Naive thymus-derived CD4-positive, alpha-beta T cell (primary cell): ENCODE results near the gene GPR27. TPM values are rescaled to one million over a fixed set of nuclear protein-coding genes. Genes with fewer than 3 reads are reported as not detected.

Experiments used
- ATAC-seq: fragments of 150-1000 bp; cut with Tn5 transposase; 2 replicates; pipeline ENCODE4 v1.10.0; 2021; ENCODE audit warnings: mild to moderate bottlenecking, moderate library complexity
- CTCF ChIA-PET: fragments of 350-600 bp; sonication (Branson Sonifier 250); formaldehyde crosslinking; loops from one replicate; lab custom pipeline; 2021; ENCODE audit warnings: antibody characterized with exemption; lab: Charles Lee
- POLR2A ChIA-PET: fragments of 350-600 bp; sonication (Branson Sonifier 250); formaldehyde crosslinking; loops from one replicate; lab custom pipeline; 2021; ENCODE audit warnings: antibody characterized with exemption, inconsistent platforms; lab: Charles Lee
- DNase-seq, 9 donors: peaks; one replicate each; pipeline versions ENCODE4 v3.0.0 to v3.0.0-alpha.2; 2020 to 2022; ENCODE audit warnings: mixed read lengths in 1 of 9
- H3K27ac ChIP-seq: one replicate; pipeline ENCODE4 v1.7.0; 2013; ENCODE audit warnings: mild to moderate bottlenecking, low read depth, low read length, moderate library complexity
- H3K27me3 ChIP-seq, 2 donors: one replicate each; pipeline ENCODE4 v1.7.0; 2013; ENCODE audit warnings: low read length in 2 of 2, mild to moderate bottlenecking in 2 of 2, moderate library complexity in 2 of 2; ENCODE audit not compliant: control insufficient read depth in 2 of 2, insufficient read depth in 2 of 2
- H3K36me3 ChIP-seq, 3 experiments: 1 replicate in 2 of 3; 2 replicates in 1 of 3; pipeline ENCODE4 v1.7.0; 2013; ENCODE audit warnings: low read length in 3 of 3, mild to moderate bottlenecking in 3 of 3, moderate library complexity in 1 of 3; ENCODE audit not compliant: insufficient read depth in 3 of 3, control insufficient read depth in 2 of 3
- H3K4me1 ChIP-seq, 2 donors: one replicate each; pipeline ENCODE4 v1.7.0; 2013; ENCODE audit warnings: low read length in 2 of 2, mild to moderate bottlenecking in 2 of 2, moderate library complexity in 1 of 2; ENCODE audit not compliant: control insufficient read depth in 2 of 2, insufficient read depth in 2 of 2
- H3K4me3 ChIP-seq: 2 replicates; pipeline ENCODE4 v1.7.0; 2013; ENCODE audit warnings: mild to moderate bottlenecking, low read length
- H3K9me3 ChIP-seq, 3 experiments: 1 replicate in 2 of 3; 2 replicates in 1 of 3; pipeline ENCODE4 v1.7.0; 2013; ENCODE audit warnings: low read length in 3 of 3; ENCODE audit not compliant: control insufficient read depth in 2 of 3
- H3K27ac Mint-ChIP-seq, 9 donors: one replicate each; pipeline ENCODE4 v1.8.0; 2020 to 2022; ENCODE audit warnings: mixed read lengths in 9 of 9, mild to moderate bottlenecking in 8 of 9, moderate library complexity in 5 of 9, inconsistent platforms in 2 of 9
- H3K27me3 Mint-ChIP-seq, 5 donors: one replicate each; pipeline ENCODE4 v1.8.0; 2021 to 2022; ENCODE audit warnings: mixed read lengths in 5 of 5, mild to moderate bottlenecking in 1 of 5
- H3K36me3 Mint-ChIP-seq, 5 donors: one replicate each; pipeline ENCODE4 v1.8.0; 2020 to 2022; ENCODE audit warnings: mixed read lengths in 5 of 5, mild to moderate bottlenecking in 3 of 5, inconsistent platforms in 1 of 5
- H3K4me1 Mint-ChIP-seq, 7 donors: one replicate each; pipeline ENCODE4 v1.8.0; 2020 to 2022; ENCODE audit warnings: mixed read lengths in 7 of 7, mild to moderate bottlenecking in 3 of 7, inconsistent platforms in 1 of 7
- H3K4me3 Mint-ChIP-seq, 10 donors: one replicate each; pipeline ENCODE4 v1.8.0; 2020 to 2022; ENCODE audit warnings: mild to moderate bottlenecking in 10 of 10, mixed read lengths in 10 of 10, moderate library complexity in 6 of 10, inconsistent platforms in 2 of 10
- H3K9me3 Mint-ChIP-seq, 11 donors: one replicate each; pipeline ENCODE4 v1.8.0; 2020 to 2022; ENCODE audit warnings: mixed read lengths in 11 of 11, mild to moderate bottlenecking in 4 of 11, inconsistent platforms in 1 of 11, moderate library complexity in 1 of 11
- intact Hi-C, 2 donors: fragments of 100-400 bp; cut with micrococcal nuclease; formaldehyde crosslinking; loops; one replicate each; pipeline ENCODE4 v1.15.1; 2023
- polyA plus RNA-seq, 2 donors: library from polyadenylated mRNA; unstranded; fragments of 300-500 nt; fragmentation: Illumina TruSeq; gene quantifications; one replicate each; pipeline ENCODE4 v1.2.3, GENCODE V29; 2021
- total RNA-seq, 6 experiments: library from RNA in 5 of 6; stranded (reverse) in 5 of 6; gene quantifications; 1 replicate in 5 of 6; 2 replicates in 1 of 6; pipeline ENCODE4 v1.2.3 and lab custom pipeline; 2021 to 2026

Gene GPR27
- total and polyA plus RNA-seq, 7 experiments from 2014 or later = 0.24 to 4.7 (median 0.60) TPM; not detected in 4

GRCh38 chr3:71733319-71733718 is 20.3 kb upstream of the GPR27 start:
- peaks cover 12 to 20% of the 10 kb centered on the region in 2 donors for H3K4me1 ChIP-seq
- Mint-ChIP-seq H3K4me1 (peaks cover 15 to 34% (median 26%) of the 10 kb centered on the region in 7 donors), H3K4me3 (no peak overlapping the region), H3K27ac (no peak overlapping the region), H3K36me3 (peaks cover 0 to 5% (median 4%) of the 10 kb centered on the region in 5 donors), H3K9me3 (peaks cover 2 to 22% (median 7%) of the 10 kb centered on the region in 11 donors), H3K27me3 (peaks cover 10 to 34% (median 19%) of the 10 kb centered on the region in 5 donors)
- ATAC-seq (no peak), DNase-seq (no peak)
- no peaks in the 10 kb centered on the region for H3K9me3 ChIP-seq
- H3K4me3 ChIP-seq = no peak overlapping the region
- no peaks in the 10 kb centered on the region for H3K36me3 ChIP-seq
- no peaks in the 10 kb centered on the region for H3K27me3 ChIP-seq
- ChIA-PET CTCF (interaction anchor here (0.7 to 0.8 kb wide), 3 partner anchors 10 to 1090 kb away, joined by 3 read pairs; no protein-coding TSS in a partner anchor), POLR2A (interaction anchor here (0.5 to 0.7 kb wide), 3 partner anchors 16 to 932 kb away, joined by 3 to 5 read pairs (median 3); no protein-coding TSS in a partner anchor)
- intact Hi-C loops = no loop called here
- no peak overlapping the region for H3K27ac ChIP-seq

GRCh38 chr3:71734881-71735280 is 18.8 kb upstream of the GPR27 start:
- Mint-ChIP-seq H3K9me3 (peaks cover 2 to 24% (median 7%) of the 10 kb centered on the region in 11 donors), H3K27ac (no peak overlapping the region), H3K27me3 (peaks cover 10 to 42% (median 20%) of the 10 kb centered on the region in 5 donors), H3K4me3 (no peak overlapping the region), H3K4me1 (peaks cover 5 to 18% (median 13%) of the 10 kb centered on the region in 7 donors), H3K36me3 (peaks cover 0 to 8% (median 5%) of the 10 kb centered on the region in 5 donors)
- intact Hi-C loops = no loop called here
- ATAC-seq = no peak
- no peak for DNase-seq
- Histone ChIP-seq H3K4me3 (no peak overlapping the region), H3K4me1 (peaks cover 0 to 6% of the 10 kb centered on the region in 2 donors), H3K27ac (no peak overlapping the region), H3K27me3 (no peaks in the 10 kb centered on the region), H3K36me3 (no peaks in the 10 kb centered on the region), H3K9me3 (no peaks in the 10 kb centered on the region)
- ChIA-PET CTCF (no interaction called here), POLR2A (no interaction called here)

GRCh38 chr3:71742621-71743020 is 11.0 kb upstream of the GPR27 start:
- Histone ChIP-seq H3K27ac (no peak overlapping the region), H3K27me3 (no peaks in the 10 kb centered on the region), H3K4me3 (no peak overlapping the region), H3K9me3 (peaks cover 0 to 6% (median 4%) of the 10 kb centered on the region in 3 experiments), H3K4me1 (no peaks in the 10 kb centered on the region), H3K36me3 (no peaks in the 10 kb centered on the region)
- ChIA-PET POLR2A (no interaction called here), CTCF (interaction anchor here (1.0 kb wide), 1 partner anchor 32 kb away, joined by 3 read pairs; no protein-coding TSS in a partner anchor)
- DNase-seq (no peak), ATAC-seq (no peak)
- H3K27me3 Mint-ChIP-seq = peaks cover 0 to 36% (median 6%) of the 10 kb centered on the region in 5 donors
- H3K36me3 Mint-ChIP-seq = peaks cover 3 to 19% (median 4%) of the 10 kb centered on the region in 5 donors
- peaks cover 3 to 53% (median 29%) of the 10 kb centered on the region in 11 donors for H3K9me3 Mint-ChIP-seq
- intact Hi-C loops = no loop called here
- H3K4me3 Mint-ChIP-seq = no peak overlapping the region
- H3K4me1 Mint-ChIP-seq = peaks cover 0 to 2% (median 0%) of the 10 kb centered on the region in 7 donors
- no peak overlapping the region for H3K27ac Mint-ChIP-seq

- H3K9me3 Mint-ChIP-seq = peaks cover 3 to 46% (median 29%) of the 10 kb centered on the region in 11 donors
- H3K36me3 Mint-ChIP-seq = peaks cover 0 to 19% (median 4%) of the 10 kb centered on the region in 5 donors
- Histone ChIP-seq H3K27ac (no peak overlapping the region), H3K4me1 (no peaks in the 10 kb centered on the region), H3K4me3 (no peak overlapping the region), H3K9me3 (peaks cover 0 to 6% (median 4%) of the 10 kb centered on the region in 3 experiments), H3K36me3 (no peaks in the 10 kb centered on the region), H3K27me3 (no peaks in the 10 kb centered on the region)
- no peak overlapping the region for H3K27ac Mint-ChIP-seq
- ATAC-seq (no peak), DNase-seq (no peak)
- peaks cover 0 to 2% (median 0%) of the 10 kb centered on the region in 7 donors for H3K4me1 Mint-ChIP-seq
- H3K27me3 Mint-ChIP-seq = peaks cover 0 to 38% (median 5%) of the 10 kb centered on the region in 5 donors
- no peak overlapping the region for H3K4me3 Mint-ChIP-seq
- ChIA-PET POLR2A (interaction anchor here (0.6 kb wide), 1 partner anchor 39 kb away, joined by 3 read pairs; no protein-coding TSS in a partner anchor), CTCF (interaction anchor here (1.1 kb wide), 1 partner anchor 15 kb away, joined by 3 read pairs; no protein-coding TSS in a partner anchor)
- intact Hi-C loops = no loop called here
Measured at GRCh38 chr3:71744738-71745137, 8.9 kb upstream of the GPR27 start.

GRCh38 chr3:71751602-71752001 is 2.1 kb upstream of the GPR27 start:
- Histone ChIP-seq H3K9me3 (no peaks in the 10 kb centered on the region), H3K4me1 (peaks cover 0 to 5% of the 10 kb centered on the region in 2 donors), H3K36me3 (no peaks in the 10 kb centered on the region), H3K4me3 (no peak overlapping the region), H3K27me3 (peaks cover 0 to 6% of the 10 kb centered on the region in 2 donors), H3K27ac (no peak overlapping the region)
- POLR2A ChIA-PET = no interaction called here
- no peak overlapping the region for H3K27ac Mint-ChIP-seq
- H3K36me3 Mint-ChIP-seq = peaks cover 0 to 8% (median 0%) of the 10 kb centered on the region in 5 donors
- peaks cover 0 to 15% (median 13%) of the 10 kb centered on the region in 7 donors for H3K4me1 Mint-ChIP-seq
- ATAC-seq (no peak), DNase-seq (no peak)
- intact Hi-C loops = loop anchor here in 1 of 2 donors (5.0 kb wide), 1 partner anchor 36 kb away; the partner anchor contains the start of gene PROK2
- H3K27me3 Mint-ChIP-seq = peaks cover 36 to 72% (median 40%) of the 10 kb centered on the region in 5 donors
- CTCF ChIA-PET = no interaction called here
- H3K4me3 Mint-ChIP-seq = peak overlapping the region in 2 of 10 donors; percentile 7 to 14
- H3K9me3 Mint-ChIP-seq = peaks cover 0 to 1% (median 0%) of the 10 kb centered on the region in 11 donors

- Histone ChIP-seq H3K9me3 (no peaks in the 10 kb centered on the region), H3K4me3 (peak overlapping the region; percentile 38), H3K36me3 (no peaks in the 10 kb centered on the region), H3K27ac (no peak overlapping the region), H3K4me1 (peaks cover 0 to 5% of the 10 kb centered on the region in 2 donors), H3K27me3 (peaks cover 0 to 6% of the 10 kb centered on the region in 2 donors)
- ChIA-PET POLR2A (no interaction called here), CTCF (no interaction called here)
- peaks cover 36 to 73% (median 46%) of the 10 kb centered on the region in 5 donors for H3K27me3 Mint-ChIP-seq
- peak; percentile 30 for ATAC-seq
- no peak overlapping the region for H3K27ac Mint-ChIP-seq
- intact Hi-C loops = loop anchor here in 1 of 2 donors (5.0 kb wide), 1 partner anchor 34 kb away; the partner anchor contains the start of gene PROK2
- H3K4me1 Mint-ChIP-seq = peaks cover 0 to 15% (median 13%) of the 10 kb centered on the region in 7 donors
- peaks cover 0 to 8% (median 0%) of the 10 kb centered on the region in 5 donors for H3K36me3 Mint-ChIP-seq
- H3K4me3 Mint-ChIP-seq = peak overlapping the region; percentile 29 to 90 (median 79)
- no peaks in the 10 kb centered on the region for H3K9me3 Mint-ChIP-seq
- DNase-seq = peak in 2 of 9 donors; percentile 4 to 5
Measured at GRCh38 chr3:71752831-71753700, 589 bp upstream of the GPR27 start.
